Activated CD4-positive, CD25-positive, alpha-beta regulatory T cell treated with anti-CD3 and anti-CD28 coated beads, Interleukin-2, amount 50 U/mL, for 16 hours (primary cell): ENCODE measurements around the gene CRYAB.
"Not testable (repeated sequence)": the region's sequence is repeated elsewhere in the genome, so short reads cannot be mapped to it uniquely, and the experiment has no call there.

ENCODE experiments used
- DNase-seq: peaks from one replicate; pipeline ENCODE4 v3.0.0-alpha.2; 2020; ENCODE audit warnings: low read depth, low spot score

The CRYAB gene

GRCh38 chr11:111933872-111934271, 22.3 kb upstream of the CRYAB start:
- DNase-seq = no peak

- not testable (repeated sequence) for DNase-seq
These were observed 21.6 kb upstream of the CRYAB start for GRCh38 chr11:111933176-111933575.

- no peak for DNase-seq
These were observed 21.0 kb upstream of the CRYAB start for GRCh38 chr11:111932611-111932950.

GRCh38 chr11:111930472-111930871, 18.9 kb upstream of the CRYAB start:
- no peak for DNase-seq

- peak; percentile 89 for DNase-seq
These were observed 15.2 kb upstream of the CRYAB start for GRCh38 chr11:111926505-111927391.

GRCh38 chr11:111925953-111926352, 14.4 kb upstream of the CRYAB start:
- no peak for DNase-seq

GRCh38 chr11:111923951-111924350, 12.4 kb upstream of the CRYAB start:
- no peak for DNase-seq

- DNase-seq = no peak
These were observed 11.8 kb upstream of the CRYAB start for GRCh38 chr11:111923351-111923788.

GRCh38 chr11:111922803-111923202, 11.2 kb upstream of the CRYAB start:
- DNase-seq = no peak

GRCh38 chr11:111921541-111922230, 10.1 kb upstream of the CRYAB start:
- no peak for DNase-seq

GRCh38 chr11:111920908-111921307, 9.3 kb upstream of the CRYAB start:
- no peak for DNase-seq

- DNase-seq = no peak
These were observed 7.1 kb upstream of the CRYAB start, which contains the start of gene C11orf52 for GRCh38 chr11:111918390-111919256. C11orf52 (plus strand) TSS chr11:111918913; CDS start chr11:111918973, 60 bp downstream.

GRCh38 chr11:111917788-111918187, 6.2 kb upstream of the CRYAB start:
- DNase-seq = no peak

GRCh38 chr11:111917312-111917711, 5.7 kb upstream of the CRYAB start:
- DNase-seq = no peak

GRCh38 chr11:111916768-111917167, 5.2 kb upstream of the CRYAB start:
- no peak for DNase-seq

GRCh38 chr11:111913997-111914396, 2.4 kb upstream of the CRYAB start:
- no peak for DNase-seq

- DNase-seq = no peak
These were observed 1.7 kb upstream of the CRYAB start for GRCh38 chr11:111913031-111913861.

GRCh38 chr11:111912535-111912934, 965 bp upstream of the CRYAB start, which contains the start of gene HSPB2:
HSPB2 (plus strand) TSS chr11:111912734; CDS start chr11:111912830, 96 bp downstream.
- DNase-seq = no peak

- no peak for DNase-seq
These were observed 651 bp downstream of the CRYAB start for GRCh38 chr11:111910676-111911562.

- DNase-seq = no peak
These were observed 2.2 kb downstream of the CRYAB start for GRCh38 chr11:111909378-111909777.
